Loucy (cell line): ENCODE data around the gene ADGRF4.

Experiments
- EZH2phosphoT487 ChIP-seq: fragments of 200-600 bp; IDR thresholded peaks from 2 replicates; pipeline ENCODE4 v1.6.1; 2018; ENCODE audit warnings: antibody characterized with exemption, mild to moderate bottlenecking, moderate library complexity, borderline replicate concordance
- TF ChIP-seq, protein P1 (sequence below): fragments of 200-600 bp; sonication (generic); conservative IDR thresholded peaks from 2 replicates; pipeline ENCODE4 v1.5.1; 2014; ENCODE audit warnings: mild to moderate bottlenecking, antibody characterized with exemption, low read length

DNA sequence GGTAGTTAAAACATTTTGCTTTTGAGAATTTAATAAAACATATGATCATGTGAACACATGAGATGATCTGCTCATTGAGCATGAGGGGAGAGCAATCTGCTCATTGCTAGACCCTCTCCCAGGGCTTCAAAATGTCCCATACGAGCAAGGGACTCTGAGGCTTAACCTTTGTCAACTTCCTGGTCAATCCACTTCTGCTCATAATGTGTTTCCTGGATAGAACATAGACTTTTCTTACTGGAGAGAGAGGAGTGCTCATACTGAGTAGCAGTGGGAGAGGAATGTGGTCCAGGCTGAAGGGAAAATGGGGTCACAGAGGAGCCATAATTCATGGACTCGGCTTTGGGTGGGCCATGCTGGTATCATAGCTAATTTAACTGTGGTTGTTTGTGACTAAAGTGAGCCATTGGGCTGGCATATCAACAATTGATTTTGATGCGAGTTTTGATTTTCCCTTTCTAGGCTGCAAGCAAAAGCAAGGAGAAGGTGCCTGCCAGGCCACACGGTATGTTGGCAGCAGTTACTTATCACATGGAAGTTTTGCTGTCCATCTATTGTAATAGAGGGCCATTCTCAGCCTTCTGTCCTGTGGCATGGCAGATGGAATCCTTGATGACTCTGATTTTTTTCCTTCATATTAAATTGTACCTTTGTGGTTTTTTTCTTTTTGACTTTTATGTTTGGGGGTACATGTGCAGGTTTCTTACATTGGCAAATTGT, 20.8 kb upstream of the ADGRF4 start:
- TF ChIP-seq, protein P1, sequence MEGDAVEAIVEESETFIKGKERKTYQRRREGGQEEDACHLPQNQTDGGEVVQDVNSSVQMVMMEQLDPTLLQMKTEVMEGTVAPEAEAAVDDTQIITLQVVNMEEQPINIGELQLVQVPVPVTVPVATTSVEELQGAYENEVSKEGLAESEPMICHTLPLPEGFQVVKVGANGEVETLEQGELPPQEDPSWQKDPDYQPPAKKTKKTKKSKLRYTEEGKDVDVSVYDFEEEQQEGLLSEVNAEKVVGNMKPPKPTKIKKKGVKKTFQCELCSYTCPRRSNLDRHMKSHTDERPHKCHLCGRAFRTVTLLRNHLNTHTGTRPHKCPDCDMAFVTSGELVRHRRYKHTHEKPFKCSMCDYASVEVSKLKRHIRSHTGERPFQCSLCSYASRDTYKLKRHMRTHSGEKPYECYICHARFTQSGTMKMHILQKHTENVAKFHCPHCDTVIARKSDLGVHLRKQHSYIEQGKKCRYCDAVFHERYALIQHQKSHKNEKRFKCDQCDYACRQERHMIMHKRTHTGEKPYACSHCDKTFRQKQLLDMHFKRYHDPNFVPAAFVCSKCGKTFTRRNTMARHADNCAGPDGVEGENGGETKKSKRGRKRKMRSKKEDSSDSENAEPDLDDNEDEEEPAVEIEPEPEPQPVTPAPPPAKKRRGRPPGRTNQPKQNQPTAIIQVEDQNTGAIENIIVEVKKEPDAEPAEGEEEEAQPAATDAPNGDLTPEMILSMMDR = no peak
- TF ChIP-seq EZH2phosphoT487 = no peak
